Posterior vena cava (tissue), 2 donors: ENCODE measurements around the gene STH. TPM values are rescaled to one million over a fixed set of nuclear protein-coding genes. Genes with fewer than 3 reads are reported as not detected.

Experiments used
- total RNA-seq, 2 donors: library from RNA; stranded (reverse); fragmentation: NEBNext Ultra II Directional; extraction: Animal tissue kit (Norgen Biotek cat#: 25700); gene quantifications; one replicate each; pipeline ENCODE4 v1.2.1, GENCODE V29; 2021
- donor health status: DM: yes; HTN: yes; CAD: no.
- donor health status: DM: yes; HTN: yes; CAD: no.

STH gene
- total RNA-seq, 2 donors from 2014 or later, result not detected

Other genes with a start within 250 kb of the STH start
- gene CRHR1, start 214.9 kb upstream of the STH start, total RNA-seq, result not detected
- gene SPPL2C, start 154.4 kb upstream of the STH start, total RNA-seq, result not detected
- 1 to 10 TPM; 4.4 to 5.7 TPM for gene MAPT, start 104.7 kb upstream of the STH start, total RNA-seq
- 10 to 100 TPM; 65.9 to 73.1 TPM for gene KANSL1, start 194.2 kb downstream of the STH start, total RNA-seq